Measurements from ENCODE around the gene UBE2D1.
A peak's percentile ranks its signal among the peaks of the same experiment; 100 is the strongest.

UBE2D1 gene

DNA sequence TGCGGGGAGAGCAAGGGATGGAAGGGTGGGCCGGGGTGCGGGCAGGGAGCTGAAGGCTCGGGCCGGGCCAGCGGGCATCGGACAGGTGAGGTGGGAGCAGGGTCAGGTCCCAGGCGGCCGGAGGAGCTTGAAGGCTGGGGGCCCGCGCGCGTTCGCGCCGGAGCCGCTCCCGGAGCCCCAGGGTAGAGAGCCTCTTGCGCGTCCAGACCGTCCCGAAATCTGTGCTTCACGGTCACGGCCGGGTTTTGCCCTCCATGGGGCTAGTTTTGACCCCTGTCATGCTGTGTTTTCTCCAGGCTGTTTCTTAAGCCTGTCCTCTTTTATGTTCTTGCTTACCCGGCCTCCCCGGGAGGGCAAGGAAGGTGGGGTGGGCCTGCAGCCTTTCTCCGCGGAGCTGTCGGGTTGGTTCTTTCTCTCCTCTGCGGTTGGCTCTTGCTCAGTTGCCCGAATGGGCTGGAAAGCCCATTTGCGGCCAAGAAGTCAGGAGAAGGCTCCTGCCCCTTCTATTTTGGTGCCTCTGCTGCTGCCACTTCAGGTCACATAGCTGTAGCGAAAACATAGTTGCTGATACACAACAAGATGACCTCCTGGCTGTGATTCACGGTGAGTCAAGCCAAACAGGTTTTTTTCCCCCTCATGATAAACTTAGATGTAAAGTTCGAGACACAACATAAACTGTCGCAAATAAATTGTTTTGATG, 650 bp downstream of the UBE2D1 start:
- H3K4me3 ChIP-seq (ENCODE audit: low read length) = peak overlapping the region; percentile 71
- DNase-seq (ENCODE audit: low read depth, low spot score) = no peak

DNA sequence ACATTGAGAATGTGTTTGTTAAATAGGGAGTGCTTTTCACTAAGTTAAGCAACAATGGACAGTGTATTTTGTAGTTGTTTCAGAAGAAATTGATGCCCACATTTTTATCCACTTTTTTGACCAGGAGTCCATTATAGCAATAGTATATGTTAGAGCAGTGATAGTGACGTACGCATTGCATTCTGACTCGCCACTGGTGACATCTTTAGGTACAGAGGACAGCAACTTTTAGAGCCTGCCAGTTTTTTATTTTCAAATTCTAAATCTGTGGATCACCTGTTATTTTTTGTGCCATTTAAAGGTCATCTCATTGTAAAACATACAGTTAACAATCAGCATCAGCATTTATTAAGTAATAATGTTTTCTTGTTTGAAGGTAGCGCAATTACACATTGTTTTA, 1.4 kb downstream of the UBE2D1 start:
- H3K4me3 ChIP-seq (ENCODE audit: low read length) = no peak overlapping the region

DNA sequence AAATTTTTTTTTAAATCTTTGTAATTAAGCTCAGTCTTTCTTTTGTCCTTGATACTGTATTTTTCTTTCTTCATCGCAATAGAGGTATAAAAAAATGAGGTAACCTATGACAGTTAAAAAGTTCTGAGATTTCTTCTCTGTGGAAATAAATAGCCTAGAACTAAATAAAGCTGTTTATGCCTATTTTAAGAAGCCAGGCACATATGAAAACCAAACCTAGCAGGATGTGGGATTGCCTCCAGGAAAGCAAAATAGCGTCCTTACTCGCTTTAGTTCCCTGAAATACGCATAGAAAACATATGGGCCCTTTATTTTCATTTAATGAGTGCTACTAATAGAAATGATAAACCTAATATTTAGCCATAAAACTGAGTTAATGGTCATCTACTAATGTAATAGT, 6.6 kb downstream of the UBE2D1 start:
- no peak for DNase-seq (ENCODE audit: low read depth, low spot score)
- H3K4me3 ChIP-seq (ENCODE audit: low read length) = no peak overlapping the region

More for the DNA sequence above, 1.4 kb downstream of the UBE2D1 start:
- no peak for DNase-seq (ENCODE audit: low read depth, low spot score)

DNA sequence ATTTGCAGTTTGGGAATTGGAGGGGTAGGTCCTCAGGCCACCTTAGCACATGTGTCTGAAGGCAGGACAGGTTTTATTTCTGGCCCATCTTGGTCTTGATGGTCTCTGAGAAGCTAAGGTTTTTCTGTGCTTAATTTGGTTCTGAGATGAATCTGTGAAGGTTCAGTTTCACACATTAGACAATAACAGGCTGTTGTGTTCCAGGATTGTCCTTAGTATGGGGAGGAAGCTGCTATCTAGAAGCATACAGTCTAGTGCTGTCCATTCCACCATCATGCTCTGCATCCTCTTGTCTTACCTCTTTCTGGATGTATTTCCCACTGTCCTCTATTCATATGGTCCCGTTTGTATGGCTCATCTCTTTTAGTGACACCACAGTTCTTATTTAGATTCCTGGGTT, 7.1 kb downstream of the UBE2D1 start:
- no peak for DNase-seq (ENCODE audit: low read depth, low spot score)
- H3K4me3 ChIP-seq (ENCODE audit: low read length) = no peak overlapping the region

DNA sequence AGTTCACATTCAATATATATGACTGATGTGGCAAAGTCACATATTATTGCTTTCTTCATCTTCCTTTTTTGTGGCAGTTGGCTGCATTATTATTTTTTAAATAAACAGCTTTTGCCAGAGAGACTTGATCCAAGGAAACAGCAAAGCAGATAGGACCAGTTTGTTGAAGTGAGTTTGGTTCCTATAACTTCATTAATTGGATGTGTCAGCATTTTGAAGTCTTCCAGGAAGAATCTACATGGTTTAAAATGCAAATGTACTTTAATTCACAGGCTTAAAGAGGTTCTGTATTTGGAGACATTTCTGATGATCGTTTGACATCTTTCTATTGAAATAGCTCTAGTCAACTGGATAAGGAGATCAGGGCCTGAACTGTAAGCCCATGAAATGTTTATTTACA, 13.2 kb downstream of the UBE2D1 start:
- H3K4me3 ChIP-seq (ENCODE audit: low read length) = no peak overlapping the region
- no peak for DNase-seq (ENCODE audit: low read depth, low spot score)

DNA sequence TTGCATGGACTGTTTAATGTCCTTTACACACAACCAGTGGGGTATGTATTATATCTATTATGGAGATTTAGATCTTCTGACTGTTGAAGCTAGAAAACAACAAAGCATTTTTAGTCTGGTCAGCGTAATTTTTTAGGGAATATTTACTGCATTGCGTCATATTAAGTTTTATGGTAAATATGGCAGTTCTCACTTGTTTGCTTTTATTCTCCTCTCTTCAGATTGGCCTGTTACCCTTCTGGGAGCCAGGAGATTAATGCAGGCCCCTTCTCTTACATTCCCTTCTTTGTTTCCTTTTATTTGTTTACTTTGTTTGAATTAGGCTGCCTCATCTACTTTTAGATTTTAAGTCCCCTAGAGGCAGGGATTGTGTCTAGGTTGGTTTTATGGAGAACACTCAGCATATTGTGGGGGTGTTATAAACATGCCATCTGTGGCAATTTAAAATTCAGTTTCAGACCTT, 13.8 kb downstream of the UBE2D1 start:
- no peak overlapping the region for H3K4me3 ChIP-seq (ENCODE audit: low read length)
- no peak for DNase-seq (ENCODE audit: low read depth, low spot score)

DNA sequence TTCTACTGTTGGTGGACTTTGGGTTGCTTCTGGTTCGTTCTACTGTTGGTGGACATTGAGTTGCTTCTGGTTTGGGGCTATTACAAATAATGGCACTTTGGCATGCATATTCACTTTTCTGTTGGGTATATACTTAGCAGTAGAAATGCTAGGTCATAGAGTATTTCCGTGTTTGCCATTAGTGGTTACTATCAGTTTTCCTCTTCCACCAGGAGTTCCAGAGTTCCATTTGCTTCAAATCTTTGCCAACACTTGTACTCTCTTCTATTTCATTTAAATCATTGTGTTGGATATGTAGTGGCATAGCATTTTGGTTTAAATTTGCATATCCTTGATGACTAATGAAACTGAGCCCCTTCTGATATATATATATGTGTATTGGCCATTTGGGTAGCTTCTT, 15.2 kb downstream of the UBE2D1 start:
- no peak overlapping the region for H3K4me3 ChIP-seq (ENCODE audit: low read length)
- no peak for DNase-seq (ENCODE audit: low read depth, low spot score)

DNA sequence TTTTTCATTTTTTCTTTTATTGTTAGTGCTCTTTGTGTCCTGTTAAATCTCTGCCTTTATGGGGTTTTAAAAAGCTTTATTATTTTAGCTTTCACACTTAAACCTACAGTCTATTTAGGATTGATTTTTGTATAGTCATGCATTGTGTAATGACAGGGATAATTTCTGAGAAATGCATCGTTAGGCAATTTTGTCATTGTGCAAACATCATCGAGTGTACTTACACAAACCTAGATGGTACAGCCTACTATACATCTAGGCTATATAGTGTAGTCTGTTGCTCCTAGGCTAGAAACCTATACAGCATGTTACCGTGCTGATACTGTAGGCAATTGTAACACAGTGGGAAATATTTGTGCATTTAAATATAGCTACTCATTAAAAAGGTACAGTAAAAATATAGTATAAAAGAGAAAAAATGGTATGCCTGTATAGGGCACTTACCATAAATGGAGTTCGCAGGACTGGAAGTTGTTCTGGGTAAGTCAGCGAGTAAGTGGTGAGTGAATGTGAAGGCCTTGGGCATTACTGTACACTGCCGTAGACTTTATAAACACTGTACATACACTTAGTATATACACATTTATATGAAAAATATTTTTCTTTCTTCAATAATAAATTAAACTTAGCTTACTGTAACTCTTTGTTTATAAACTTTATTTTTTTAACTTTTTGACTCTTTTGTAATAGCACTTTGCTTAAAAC, 16.0 kb downstream of the UBE2D1 start:
- no peak overlapping the region for H3K4me3 ChIP-seq (ENCODE audit: low read length)
- no peak for DNase-seq (ENCODE audit: low read depth, low spot score)

DNA sequence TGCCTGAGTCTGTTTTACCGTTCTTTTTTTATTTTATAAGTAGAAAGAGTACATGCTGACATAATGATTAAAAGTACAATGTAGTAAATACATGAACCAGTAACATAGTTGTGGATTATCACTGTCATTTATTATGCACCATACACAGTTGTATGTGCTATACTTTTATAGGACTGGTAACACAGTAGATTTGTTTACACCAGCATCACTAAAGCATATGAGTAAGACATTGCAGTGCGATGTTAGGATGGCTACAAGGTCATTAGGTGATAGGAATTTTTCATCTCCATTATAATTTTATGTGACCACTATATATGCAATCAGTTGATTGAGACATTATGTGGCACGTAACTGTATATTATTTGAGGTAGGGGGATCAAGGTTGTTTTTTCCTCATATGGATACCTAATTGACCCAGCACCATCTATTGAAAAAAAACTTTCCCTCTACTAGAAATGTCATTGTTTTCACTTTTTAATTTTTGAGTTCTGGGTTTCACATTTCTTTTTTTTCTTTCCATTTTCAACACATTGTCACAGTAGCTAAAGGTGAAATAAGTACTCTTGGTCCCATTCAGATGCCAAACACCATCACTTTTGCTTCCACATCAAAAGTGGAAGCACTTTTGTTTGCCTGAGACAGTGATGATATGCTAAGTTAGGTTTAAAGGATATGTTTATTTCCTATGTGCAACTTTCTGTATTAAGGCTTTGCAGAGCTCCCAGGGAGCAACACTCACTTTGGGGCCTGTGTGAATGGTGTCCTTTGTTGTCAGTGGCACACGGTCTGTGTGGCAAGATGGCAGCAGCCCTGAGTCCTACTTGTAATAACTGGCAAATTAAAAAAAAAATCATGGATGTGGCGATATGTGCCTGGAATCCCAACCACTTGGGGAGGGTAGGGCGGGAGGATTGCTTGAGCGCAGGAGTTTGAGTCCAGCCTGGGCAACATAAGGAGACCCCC, 17.1 kb downstream of the UBE2D1 start:
- no peak for DNase-seq (ENCODE audit: low read depth, low spot score)
- no peak overlapping the region for H3K4me3 ChIP-seq (ENCODE audit: low read length)

DNA sequence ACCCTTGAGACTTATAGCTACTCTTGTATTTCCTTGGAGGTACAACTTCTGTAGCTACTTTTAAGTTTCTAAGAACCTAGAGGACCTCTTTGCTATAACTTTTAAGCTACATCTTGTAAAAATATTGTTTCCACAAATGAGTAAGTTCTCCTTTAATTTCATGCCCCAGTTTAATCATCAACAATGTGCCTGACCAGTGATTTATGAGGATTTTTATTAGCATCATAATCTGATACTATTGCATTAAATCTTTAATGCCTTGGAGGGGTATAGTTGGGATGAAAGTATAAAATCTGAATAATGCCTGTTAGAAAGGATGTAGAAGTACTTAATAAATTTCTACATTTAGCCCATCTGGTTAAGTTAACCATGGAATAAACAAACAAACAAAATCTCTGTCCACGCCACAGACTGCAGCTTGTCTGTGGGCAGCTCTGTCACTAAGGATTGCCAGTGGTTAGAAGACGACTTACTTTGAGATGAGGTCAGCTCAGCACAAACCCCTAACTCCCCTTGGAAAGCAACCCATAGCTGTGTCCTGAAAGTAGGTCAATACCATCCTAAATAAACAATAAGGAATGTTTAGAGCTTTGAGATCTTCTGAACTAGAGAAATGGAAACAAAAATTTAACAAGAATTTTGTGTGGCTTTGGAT, 18.3 kb downstream of the UBE2D1 start:
- no peak for DNase-seq (ENCODE audit: low read depth, low spot score)
- H3K4me3 ChIP-seq (ENCODE audit: low read length) = no peak overlapping the region

DNA sequence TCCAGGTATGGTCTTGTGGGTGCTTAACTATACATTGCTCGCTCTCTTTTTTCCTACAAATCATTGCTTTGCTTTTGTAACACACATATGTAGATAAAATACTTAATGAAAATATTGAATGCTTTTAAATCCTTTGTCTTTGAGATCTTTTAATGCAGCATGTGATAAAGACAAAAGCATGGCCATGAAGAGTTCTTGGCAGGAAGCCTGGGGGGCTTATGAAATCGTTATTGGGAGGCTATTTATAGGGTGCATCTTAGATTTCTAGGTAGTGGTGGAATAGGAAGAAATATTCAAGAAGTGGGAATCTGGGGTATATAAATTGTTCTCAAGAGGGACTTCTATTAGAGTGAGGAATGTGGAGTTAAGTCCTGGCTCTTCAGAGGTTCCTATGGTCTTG, 21.9 kb downstream of the UBE2D1 start:
- H3K4me3 ChIP-seq (ENCODE audit: low read length) = no peak overlapping the region
- no peak for DNase-seq (ENCODE audit: low read depth, low spot score)

DNA sequence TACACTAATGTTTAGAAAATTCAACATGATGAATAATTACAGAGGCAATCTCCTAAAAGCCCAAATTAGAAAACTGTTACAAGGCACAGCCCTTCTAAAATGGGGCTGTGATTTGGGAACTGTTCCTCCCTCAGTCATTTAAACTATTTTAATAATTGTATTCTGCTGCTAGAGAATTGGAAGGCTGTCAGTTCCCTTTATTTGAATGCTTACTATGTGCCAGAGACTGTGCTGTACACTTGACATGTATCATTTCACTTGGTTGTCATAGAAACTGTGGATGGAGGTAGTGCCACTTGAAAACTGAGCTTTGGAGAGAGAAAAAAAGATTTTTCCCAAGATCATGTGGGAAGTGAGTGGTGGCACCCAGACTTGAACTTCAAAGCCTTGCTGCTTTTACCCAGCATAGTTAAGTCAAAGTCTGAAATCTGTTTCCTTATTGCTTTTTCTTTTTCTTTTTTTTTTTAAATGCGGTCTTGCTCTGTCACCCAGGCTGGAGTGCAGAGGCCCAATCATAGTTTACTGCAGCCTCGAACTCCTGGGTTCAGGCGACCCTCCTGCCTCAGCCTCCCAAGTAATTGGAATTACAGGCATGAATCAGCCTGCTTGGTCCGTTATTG, 23.6 kb downstream of the UBE2D1 start:
- H3K4me3 ChIP-seq (ENCODE audit: low read length) = no peak overlapping the region
- DNase-seq (ENCODE audit: low read depth, low spot score) = no peak

DNA sequence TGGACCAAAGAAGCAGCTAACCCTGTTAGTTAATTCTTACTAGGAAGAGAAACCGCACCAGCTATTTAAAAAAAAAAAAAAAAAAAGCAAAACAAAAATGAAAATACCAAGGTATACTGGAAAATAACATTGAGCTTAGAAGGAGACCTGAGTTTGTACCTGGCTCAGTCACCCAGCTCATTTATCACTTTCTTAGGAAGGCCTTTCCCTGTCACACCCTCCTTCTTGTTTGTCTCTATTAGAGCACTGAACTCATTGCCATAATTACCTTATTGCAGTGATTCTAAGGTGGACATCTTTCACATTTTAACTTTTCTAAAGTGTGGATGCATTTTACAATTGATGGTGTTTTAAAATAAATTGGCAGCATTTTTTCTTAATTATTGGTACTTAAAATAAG, 24.1 kb downstream of the UBE2D1 start:
- H3K4me3 ChIP-seq (ENCODE audit: low read length) = no peak overlapping the region

DNA sequence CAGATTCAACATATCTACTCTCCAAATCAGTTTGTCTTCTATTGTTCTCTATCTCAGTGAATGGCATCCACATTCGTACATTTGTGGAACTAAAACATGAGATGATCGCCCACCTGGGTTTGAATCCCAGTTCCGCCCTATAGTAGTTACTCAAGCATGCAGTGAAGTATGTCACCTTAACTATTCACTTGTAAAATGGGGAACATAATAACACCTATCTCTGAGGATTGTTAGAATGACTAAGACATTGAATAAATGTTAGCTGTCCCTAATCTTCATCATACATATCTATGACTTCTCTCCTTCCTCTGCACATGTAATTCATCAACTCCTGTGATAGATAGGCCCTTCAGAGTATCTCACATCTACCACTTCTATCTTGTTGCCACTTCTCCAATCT, 24.7 kb downstream of the UBE2D1 start:
- no peak for DNase-seq (ENCODE audit: low read depth, low spot score)
- no peak overlapping the region for H3K4me3 ChIP-seq (ENCODE audit: low read length)

More for the DNA sequence above, 24.1 kb downstream of the UBE2D1 start:
- DNase-seq (ENCODE audit: low read depth, low spot score) = no peak

DNA sequence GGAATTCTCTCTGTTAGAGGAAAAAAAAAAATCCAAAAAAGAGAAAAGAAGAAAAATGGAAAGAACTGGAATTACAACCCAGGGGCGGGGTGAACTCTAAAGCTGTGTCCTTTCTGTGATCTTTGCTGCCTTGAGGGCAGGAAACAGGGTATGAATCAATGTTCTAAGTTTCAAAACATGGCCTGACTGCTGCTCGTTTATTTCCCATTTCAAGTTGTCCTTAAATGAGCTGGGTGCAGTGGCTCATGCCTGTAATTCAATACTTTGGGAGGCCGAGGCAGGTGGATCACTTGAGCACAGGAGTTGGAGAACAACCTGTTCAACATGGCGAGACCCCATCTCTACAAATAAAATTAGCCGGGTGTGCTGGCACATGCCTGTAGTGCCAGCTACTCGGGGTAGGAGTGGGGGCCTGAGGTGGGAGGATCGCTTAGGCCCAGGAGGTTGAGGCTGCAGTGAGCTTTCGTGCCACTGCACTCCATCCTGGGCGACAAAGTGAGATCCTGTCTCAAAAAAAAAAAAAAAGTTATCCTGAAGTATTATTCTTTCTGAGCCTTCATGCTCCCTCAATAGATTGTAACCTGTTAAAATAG, 25.7 kb downstream of the UBE2D1 start:
- DNase-seq (ENCODE audit: low read depth, low spot score) = no peak
- no peak overlapping the region for H3K4me3 ChIP-seq (ENCODE audit: low read length)

DNA sequence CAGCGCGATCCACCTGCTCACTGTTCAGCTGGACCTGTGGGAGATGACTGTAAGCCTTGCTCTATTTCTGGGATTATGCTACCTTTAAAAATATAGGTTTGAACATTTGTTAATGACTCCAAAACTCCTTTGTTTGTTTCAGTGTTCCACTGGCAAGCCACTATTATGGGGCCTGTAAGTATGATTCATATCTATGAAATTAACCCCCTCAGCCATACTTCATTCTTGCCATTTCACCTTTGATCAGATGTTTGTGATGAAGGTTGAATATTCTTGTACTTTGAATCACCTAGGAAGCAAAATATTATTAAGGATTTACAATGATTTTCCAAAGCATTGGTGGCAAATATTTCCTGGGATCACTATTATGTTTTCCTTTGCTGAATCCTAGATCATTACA, 26.5 kb downstream of the UBE2D1 start:
- no peak overlapping the region for H3K4me3 ChIP-seq (ENCODE audit: low read length)
- no peak for DNase-seq (ENCODE audit: low read depth, low spot score)

DNA sequence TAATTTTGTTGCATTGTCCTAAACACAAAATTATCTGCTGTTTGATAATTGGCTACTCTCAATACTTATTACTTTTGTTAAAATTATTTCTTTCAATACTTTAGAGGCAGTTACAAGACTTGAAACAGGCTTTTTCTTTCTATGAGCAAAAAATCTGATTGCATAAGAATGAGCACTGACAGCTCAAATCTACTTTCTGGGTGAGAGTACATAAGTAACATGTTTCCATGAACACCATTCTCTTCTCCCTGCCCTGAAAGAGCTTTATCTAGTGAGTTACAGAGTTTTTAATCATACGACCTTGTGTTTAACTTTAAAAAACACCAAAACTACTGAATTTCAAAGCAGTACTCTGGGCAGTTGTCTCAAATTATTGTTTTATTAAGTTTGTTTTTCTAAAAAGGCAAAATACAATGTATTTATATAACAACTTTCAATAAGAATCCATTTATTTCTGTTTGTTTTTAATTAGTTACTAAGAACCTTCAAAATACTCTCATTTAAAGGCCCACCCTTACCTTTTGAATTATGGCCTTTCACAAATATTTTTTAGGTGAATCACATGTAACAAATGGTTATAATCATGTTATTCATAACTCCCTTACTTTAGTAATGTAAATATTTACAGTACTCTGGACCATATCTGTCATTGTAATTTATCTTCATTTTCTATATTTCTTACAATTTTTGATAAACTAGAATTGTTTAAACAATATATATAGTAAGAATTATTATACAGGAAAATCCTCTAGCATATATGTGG, 27.4 kb downstream of the UBE2D1 start:
- no peak overlapping the region for H3K4me3 ChIP-seq (ENCODE audit: low read length)

DNA sequence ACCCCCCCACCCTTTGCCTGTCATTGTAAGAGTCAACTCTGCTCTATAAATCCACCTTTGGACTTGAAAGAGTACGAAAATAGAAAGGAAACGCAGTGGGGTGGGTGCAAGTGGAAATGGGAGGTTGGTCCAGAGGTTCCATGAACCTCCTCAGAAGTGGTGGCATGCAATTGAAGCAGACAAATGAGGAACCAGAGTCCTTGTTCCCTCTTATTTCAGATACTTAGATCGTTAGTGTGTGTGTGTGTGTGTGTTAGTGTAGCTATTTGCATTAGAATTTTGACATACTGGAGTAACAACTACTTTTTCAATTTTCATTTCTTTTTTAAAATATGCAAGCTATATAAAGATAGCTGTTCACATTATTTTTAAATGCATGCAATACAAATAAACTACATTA, 32.3 kb downstream of the UBE2D1 start:
- no peak for DNase-seq (ENCODE audit: low read depth, low spot score)
- H3K4me3 ChIP-seq (ENCODE audit: low read length) = no peak overlapping the region

More for the DNA sequence above, 27.4 kb downstream of the UBE2D1 start:
- no peak for DNase-seq (ENCODE audit: low read depth, low spot score)

Measured in Jurkat, Clone E6-1 (cell line).